SK-N-SH (cell line): Measurements from ENCODE around the gene AGRN. TPM values are rescaled to one million over a fixed set of nuclear protein-coding genes. Genes with fewer than 3 reads are reported as not detected.

Experiments
- CTCF ChIA-PET: fragments of 300-600, 350-600 bp; formaldehyde crosslinking; extraction: SDS; loops from one replicate; lab custom pipeline; 2021; lab: Yijun Ruan, JAX
- POLR2A ChIA-PET: fragments of 350-600 bp; sonication (Branson Sonifier 250); formaldehyde crosslinking; extraction: SDS; loops from one replicate; lab custom pipeline; 2020; ENCODE audit warnings: antibody characterized with exemption, inconsistent platforms; lab: Yijun Ruan, JAX
- DNase-seq: peaks from one replicate; pipeline ENCODE4 v3.0.0; 2012
- H2AFZ ChIP-seq: fragments of 200-600 bp; sonication (generic); 2 replicates; pipeline ENCODE4 v1.8.1; 2016; ENCODE audit warnings: antibody characterized with exemption, mild to moderate bottlenecking, low read depth
- H3F3A ChIP-seq: fragments of 200-600 bp; sonication (generic); replicated peaks from 2 replicates; pipeline ENCODE3; 2016; ENCODE audit warnings: antibody characterized with exemption, mild to moderate bottlenecking; ENCODE audit not compliant: insufficient read depth
- H3K27ac ChIP-seq, 2 experiments: fragments of 200-500 bp in 1 of 2; fragments of 200-600 bp in 1 of 2; sonication (Bioruptor generic) in 1 of 2; sonication (generic), shearing (Covaris generic) in 1 of 2; 2 replicates each; pipeline versions ENCODE4 v1.5.1 to v1.6.1; 2014 to 2016; ENCODE audit warnings: low read depth in 2 of 2, inconsistent platforms in 1 of 2, low read length in 1 of 2, mild to moderate bottlenecking in 1 of 2, mixed read lengths in 1 of 2
- H3K27me3 ChIP-seq: fragments of 200-600 bp; sonication (generic), shearing (Covaris generic); 2 replicates; pipeline ENCODE4 v1.6.1; 2016; ENCODE audit warnings: mixed run types; ENCODE audit not compliant: insufficient read depth
- H3K36me3 ChIP-seq, 2 experiments: fragments of 200-500 bp in 1 of 2; fragments of 200-600 bp in 1 of 2; sonication (Bioruptor generic) in 1 of 2; sonication (generic) in 1 of 2; replicated peaks in 1 of 2; 2 replicates each; pipeline versions ENCODE3 to v1.5.1; 2014 to 2016; ENCODE audit warnings: low read length in 1 of 2, mild to moderate bottlenecking in 1 of 2; ENCODE audit not compliant: insufficient read depth in 2 of 2, control insufficient read depth in 1 of 2
- H3K4me1 ChIP-seq, 2 experiments: fragments of 200-500 bp in 1 of 2; fragments of 200-600 bp in 1 of 2; sonication (Bioruptor generic) in 1 of 2; sonication (generic), shearing (Covaris generic) in 1 of 2; 2 replicates each; pipeline versions ENCODE4 v1.5.1 to v1.6.1; 2014 to 2016; ENCODE audit warnings: low read depth in 1 of 2, low read length in 1 of 2, mixed run types in 1 of 2; ENCODE audit not compliant: insufficient read depth in 2 of 2, control insufficient read depth in 1 of 2
- H3K4me2 ChIP-seq: fragments of 200-600 bp; sonication (generic), shearing (Covaris generic); 2 replicates; pipeline ENCODE4 v1.6.1; 2017; ENCODE audit warnings: mixed run types
- H3K4me3 ChIP-seq, 2 experiments: fragments of 200-500 bp in 1 of 2; fragments of 200-600 bp in 1 of 2; sonication (Bioruptor generic) in 1 of 2; sonication (generic), shearing (Covaris generic) in 1 of 2; 2 replicates each; pipeline versions ENCODE4 v1.5.1 to v1.8.1; 2014 to 2016; ENCODE audit warnings: low read depth in 2 of 2, inconsistent platforms in 1 of 2, low read length in 1 of 2, mild to moderate bottlenecking in 1 of 2, mixed read lengths in 1 of 2, moderate library complexity in 1 of 2
- H3K79me2 ChIP-seq: fragments of 200-600 bp; sonication (generic); 2 replicates; pipeline ENCODE4 v1.8.1; 2017; ENCODE audit warnings: mild to moderate bottlenecking; ENCODE audit not compliant: insufficient read depth
- H3K9ac ChIP-seq: fragments of 200-600 bp; sonication (generic); 2 replicates; pipeline ENCODE4 v1.6.1; 2017; ENCODE audit warnings: mixed run types
- H3K9me2 ChIP-seq: fragments of 200-600 bp; sonication (generic); 2 replicates; pipeline ENCODE4 v1.6.1; 2017; ENCODE audit warnings: mixed run types
- H3K9me3 ChIP-seq: fragments of 200-600 bp; sonication (generic); 2 replicates; pipeline ENCODE4 v1.6.1; 2017; ENCODE audit warnings: mixed run types, mild to moderate bottlenecking, moderate library complexity
- H4K20me1 ChIP-seq: fragments of 200-600 bp; sonication (generic); 2 replicates; pipeline ENCODE4 v1.6.1; 2017; ENCODE audit warnings: mild to moderate bottlenecking, mixed run types; ENCODE audit not compliant: insufficient read depth
- EZH2phosphoT487 ChIP-seq: fragments of 200-600 bp; sonication (generic); IDR thresholded peaks from 2 replicates; pipeline ENCODE4 v1.6.1; 2017; ENCODE audit warnings: low read depth, mixed run types, mild to moderate bottlenecking, antibody characterized with exemption, moderate library complexity, borderline replicate concordance
- FOSL2 ChIP-seq: IDR thresholded peaks from 2 replicates; pipeline ENCODE4 v1.4.0; 2012; ENCODE audit warnings: low read depth, mild to moderate bottlenecking, moderate library complexity, borderline replicate concordance
- FOXM1 ChIP-seq: IDR thresholded peaks from 2 replicates; pipeline ENCODE4 v1.4.0; 2012; ENCODE audit warnings: low read depth, mild to moderate bottlenecking
- GATA2 ChIP-seq: sonication (generic); formaldehyde crosslinking; IDR thresholded peaks from 2 replicates; pipeline ENCODE4 v1.5.0; 2020; ENCODE audit warnings: mild to moderate bottlenecking, missing genetic modification reagents
- MEF2A ChIP-seq: IDR thresholded peaks from 2 replicates; pipeline ENCODE4 v1.4.0; 2012; ENCODE audit warnings: low read depth, borderline replicate concordance
- NFIC ChIP-seq: IDR thresholded peaks from 2 replicates; pipeline ENCODE4 v1.4.0; 2012; ENCODE audit warnings: borderline replicate concordance
- NRF1 ChIP-seq: IDR thresholded peaks from 2 replicates; pipeline ENCODE4 v1.6.1; 2012; ENCODE audit warnings: low read depth, mild to moderate bottlenecking, low read length
- PBX3 ChIP-seq: IDR thresholded peaks from 2 replicates; pipeline ENCODE4; 2012
- REST ChIP-seq: IDR thresholded peaks from 2 replicates; pipeline ENCODE4 v1.6.1; 2012; ENCODE audit warnings: mild to moderate bottlenecking, low read depth, low read length, moderate library complexity
- RFX5 ChIP-seq: IDR thresholded peaks from 2 replicates; pipeline ENCODE4 v1.6.1; 2012; ENCODE audit warnings: mild to moderate bottlenecking, improper control_type of control experiment, low read length
- RXRA ChIP-seq: IDR thresholded peaks from 2 replicates; pipeline ENCODE4 v1.4.0; 2012; ENCODE audit warnings: low read depth, mild to moderate bottlenecking, borderline replicate concordance
- TEAD4 ChIP-seq: IDR thresholded peaks from 2 replicates; pipeline ENCODE4 v1.4.0; 2012; ENCODE audit warnings: mild to moderate bottlenecking, borderline replicate concordance; ENCODE audit not compliant: insufficient read depth
- USF2 ChIP-seq: fragments of 150-350 bp; IDR thresholded peaks from 2 replicates; pipeline ENCODE4 v1.6.1; 2017; ENCODE audit warnings: antibody characterized with exemption, low read length, low read depth, borderline replicate concordance
- WGBS: methylation state at CpG from one replicate; pipeline ENCODE4 v1.1.6; 2017; ENCODE audit warnings: low lambda C conversion rate; 5-methylcytosine and 5-hydroxymethylcytosine counted together
- polyA plus RNA-seq, 3 experiments: library from polyadenylated mRNA; depleted of rRNA; stranded (reverse); fragments of >200 nt; gene quantifications; 2 replicates each; pipeline ENCODE4 v1.2.3, GENCODE V29; 2012
- TF ChIP-seq, protein P1 (sequence below): IDR thresholded peaks from 2 replicates; pipeline ENCODE4 v1.4.0; 2012; ENCODE audit warnings: low read depth
- TF ChIP-seq, protein P2 (sequence below): fragments of 200-600 bp; sonication (generic); IDR thresholded peaks from 2 replicates; pipeline ENCODE4 v1.6.1; 2017; ENCODE audit warnings: antibody characterized with exemption, mild to moderate bottlenecking, moderate library complexity

The AGRN gene
- polyA plus RNA-seq, 1 of the 3 experiments (the other 2 are of a cell fraction), result 31.6 TPM

- POLR2A ChIA-PET, result no interaction called here
- H3K79me2 ChIP-seq, result no peaks in the 10 kb centered on the region
These were observed 35.1 kb downstream of the AGRN start for GRCh38 chr1:1054971-1055370.

GRCh38 chr1:1055841-1056736, 36.2 kb downstream of the AGRN start:
- CTCF ChIA-PET, result interaction anchor here (0.9 to 2.2 kb wide), 6 partner anchors 8 to 74 kb away, joined by 3 to 8 read pairs (median 4); partner anchors contain the start of gene PERM1
- Histone ChIP-seq H3K4me2 (no peak overlapping the region), H3K4me3 (no peak overlapping the region), H3K4me1 (peaks cover 0 to 3% of the 10 kb centered on the region in 2 experiments; a peak in 1 of 4 replicates), H3K36me3 (peaks cover 0 to 5% of the 10 kb centered on the region in 2 experiments), H3K9me2 (no peaks in the 10 kb centered on the region), H4K20me1 (no peaks in the 10 kb centered on the region), H3K9ac (no peak overlapping the region), H3K27me3 (peaks cover 20% of the 10 kb centered on the region; the same call in 1 of the 2 replicates), H3K27ac (no peak overlapping the region), H3F3A (peaks cover 3% of the 10 kb centered on the region), H2AFZ (no peak overlapping the region), H3K79me2 (no peaks in the 10 kb centered on the region), H3K9me3 (no peaks in the 10 kb centered on the region)
- TF ChIP-seq REST (no peak), RFX5 (no peak), FOSL2 (no peak), PBX3 (no peak), NRF1 (no peak), FOXM1 (no peak), RXRA (no peak)
- TF ChIP-seq, protein P1, sequence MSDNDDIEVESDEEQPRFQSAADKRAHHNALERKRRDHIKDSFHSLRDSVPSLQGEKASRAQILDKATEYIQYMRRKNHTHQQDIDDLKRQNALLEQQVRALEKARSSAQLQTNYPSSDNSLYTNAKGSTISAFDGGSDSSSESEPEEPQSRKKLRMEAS, result no peak
- TF ChIP-seq, protein P2, sequence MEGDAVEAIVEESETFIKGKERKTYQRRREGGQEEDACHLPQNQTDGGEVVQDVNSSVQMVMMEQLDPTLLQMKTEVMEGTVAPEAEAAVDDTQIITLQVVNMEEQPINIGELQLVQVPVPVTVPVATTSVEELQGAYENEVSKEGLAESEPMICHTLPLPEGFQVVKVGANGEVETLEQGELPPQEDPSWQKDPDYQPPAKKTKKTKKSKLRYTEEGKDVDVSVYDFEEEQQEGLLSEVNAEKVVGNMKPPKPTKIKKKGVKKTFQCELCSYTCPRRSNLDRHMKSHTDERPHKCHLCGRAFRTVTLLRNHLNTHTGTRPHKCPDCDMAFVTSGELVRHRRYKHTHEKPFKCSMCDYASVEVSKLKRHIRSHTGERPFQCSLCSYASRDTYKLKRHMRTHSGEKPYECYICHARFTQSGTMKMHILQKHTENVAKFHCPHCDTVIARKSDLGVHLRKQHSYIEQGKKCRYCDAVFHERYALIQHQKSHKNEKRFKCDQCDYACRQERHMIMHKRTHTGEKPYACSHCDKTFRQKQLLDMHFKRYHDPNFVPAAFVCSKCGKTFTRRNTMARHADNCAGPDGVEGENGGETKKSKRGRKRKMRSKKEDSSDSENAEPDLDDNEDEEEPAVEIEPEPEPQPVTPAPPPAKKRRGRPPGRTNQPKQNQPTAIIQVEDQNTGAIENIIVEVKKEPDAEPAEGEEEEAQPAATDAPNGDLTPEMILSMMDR, result no peak
- POLR2A ChIA-PET, result no interaction called here
- no peak for DNase-seq
- 90% methylated on average over 44 of the region's 50 CpGs for WGBS

More at GRCh38 chr1:1054971-1055370, 35.1 kb downstream of the AGRN start:
- Histone ChIP-seq H3K27me3 (peaks cover 13% of the 10 kb centered on the region; the same call in 1 of the 2 replicates), H3K27ac (no peak overlapping the region), H4K20me1 (no peaks in the 10 kb centered on the region), H3K9me3 (no peaks in the 10 kb centered on the region), H3K36me3 (peaks cover 0 to 5% of the 10 kb centered on the region in 2 experiments), H3F3A (peaks cover under 1% of the 10 kb centered on the region), H3K9me2 (no peaks in the 10 kb centered on the region), H3K9ac (no peak overlapping the region), H3K4me1 (peaks cover 0 to 3% of the 10 kb centered on the region in 2 experiments; a peak in 1 of 4 replicates), H3K4me2 (no peak overlapping the region), H3K4me3 (no peak overlapping the region), H2AFZ (no peak overlapping the region)
- TF ChIP-seq, protein P1, result no peak
- TF ChIP-seq GATA2 (CRISPR knock-in tag) (no peak), EZH2phosphoT487 (no peak), TEAD4 (no peak), USF2 (no peak), MEF2A (no peak), NFIC (no peak), RXRA (no peak), NRF1 (no peak)
- DNase-seq, result no peak
- CTCF ChIA-PET, result interaction anchor here (0.9 to 2.2 kb wide), 4 partner anchors 9 to 73 kb away, joined by 4 to 8 read pairs (median 6); partner anchors contain the start of gene PERM1
- WGBS, result 88% methylated on average over 20 of the region's 23 CpGs
